ENCODE measurements around the gene CCNL2.
"Not testable (repeated sequence)": the region's sequence is repeated elsewhere in the genome, so short reads cannot be mapped to it uniquely, and the experiment has no call there.

CCNL2 gene

GRCh38 chr1:1399187-1399871 lies at the start of gene CCNL2:
Gene CCNL2 (minus strand): TSS chr1:1399335. CDS start chr1:1399306, 29 bp downstream.
- peak; percentile 95 for DNase-seq

DNA sequence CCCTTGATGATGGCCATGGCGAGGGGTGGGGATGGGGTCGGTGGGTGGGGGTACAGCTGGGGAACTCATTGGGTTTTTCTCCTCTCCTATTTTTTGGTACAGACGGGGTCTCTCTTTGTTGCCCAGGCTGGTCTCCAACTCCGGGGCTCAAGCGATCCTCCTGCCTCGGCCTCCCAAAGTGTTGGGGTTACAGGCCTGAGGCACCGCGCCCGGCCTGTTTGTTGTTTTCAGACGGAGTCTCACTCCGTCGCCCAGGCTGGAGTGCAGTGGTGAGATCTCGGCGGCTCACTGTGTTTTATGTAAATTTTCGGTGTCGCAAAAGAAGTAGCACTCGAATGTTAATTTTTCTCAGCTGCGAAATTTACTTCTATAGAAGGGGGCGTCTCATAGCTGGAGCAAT lies 47.5 kb upstream of the CCNL2 start:
- DNase-seq = not testable (repeated sequence)

GRCh38 chr1:1442069-1442770 lies 43.1 kb upstream of the CCNL2 start:
- DNase-seq = no peak

- DNase-seq = no peak
Measured at GRCh38 chr1:1441002-1441888, 42.1 kb upstream of the CCNL2 start.

DNA sequence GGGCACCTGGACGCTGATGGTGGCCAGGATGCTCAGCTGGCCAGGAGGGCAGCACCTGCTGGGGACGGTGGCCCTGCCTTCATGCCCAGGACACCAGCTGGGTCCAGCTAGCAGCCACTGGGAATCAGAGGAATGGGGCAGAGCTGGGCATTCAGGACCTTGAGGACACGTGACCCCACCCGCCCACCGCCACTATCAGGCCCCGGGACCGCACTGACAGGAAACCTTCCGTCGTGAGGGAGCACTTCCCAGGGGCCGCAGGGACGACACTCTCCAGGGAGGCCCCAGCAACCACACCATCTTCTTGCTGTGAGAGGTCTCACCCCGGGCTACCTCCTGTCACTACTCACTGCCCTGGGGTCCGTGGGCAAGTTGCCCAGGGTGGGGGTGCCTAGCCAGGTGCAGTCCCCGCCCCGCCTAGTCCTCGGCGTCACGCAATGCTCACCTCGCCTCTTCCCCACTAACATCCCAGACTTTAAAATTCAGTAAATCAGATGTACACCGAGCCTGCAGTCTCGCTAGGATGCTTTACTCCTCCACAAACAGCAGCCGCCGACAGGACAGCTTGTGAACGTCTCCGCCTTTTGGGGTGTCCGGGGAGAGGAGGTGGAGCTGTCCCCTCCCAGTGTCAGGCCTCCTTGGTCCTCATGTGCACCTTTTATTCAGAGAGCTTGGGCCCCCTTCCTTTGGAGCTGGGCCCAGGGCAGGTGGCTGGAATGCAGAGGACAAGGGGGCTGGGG lies 41.3 kb upstream of the CCNL2 start:
- DNase-seq = no peak

GRCh38 chr1:1439546-1440261 lies 40.6 kb upstream of the CCNL2 start:
- DNase-seq = no peak

DNA sequence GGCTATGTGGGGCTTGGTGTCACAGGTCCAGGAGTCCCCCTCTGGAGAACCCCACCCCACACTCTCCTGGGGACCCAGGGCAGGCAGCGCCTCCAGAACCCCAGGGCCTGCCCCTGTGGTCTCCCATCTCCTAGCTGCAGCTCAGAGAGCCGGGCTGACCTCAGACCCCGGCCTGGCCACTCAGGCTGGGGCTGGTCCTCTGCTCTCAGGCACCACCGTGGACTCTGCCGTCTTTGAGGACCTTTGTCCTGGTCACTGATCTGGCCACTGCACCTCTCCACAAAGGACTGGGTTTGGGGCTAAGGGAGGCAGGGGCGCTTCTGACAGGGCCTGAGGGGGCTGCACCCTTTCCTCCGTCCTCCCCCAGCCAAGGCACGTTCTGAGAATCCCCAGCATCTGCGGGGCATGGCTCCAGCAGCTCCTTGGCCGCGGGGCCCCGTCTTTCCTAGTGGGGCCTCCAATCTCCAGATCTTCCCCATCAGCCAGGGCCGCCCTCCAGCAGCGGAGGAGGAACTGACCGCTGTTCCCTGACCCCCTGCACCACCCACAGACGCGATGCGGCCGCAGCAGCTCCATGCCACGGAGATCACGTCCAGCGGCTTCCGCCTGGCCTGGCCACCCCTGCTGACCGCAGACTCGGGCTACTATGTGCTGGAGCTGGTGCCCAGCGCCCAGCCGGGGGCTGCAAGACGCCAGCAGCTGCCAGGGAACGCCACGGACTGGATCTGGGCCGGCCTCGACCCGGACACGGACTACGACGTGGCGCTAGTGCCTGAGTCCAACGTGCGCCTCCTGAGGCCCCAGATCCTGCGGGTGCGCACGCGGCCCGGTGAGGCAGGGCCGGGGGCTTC lies 39.6 kb upstream of the CCNL2 start:
- DNase-seq = no peak

DNA sequence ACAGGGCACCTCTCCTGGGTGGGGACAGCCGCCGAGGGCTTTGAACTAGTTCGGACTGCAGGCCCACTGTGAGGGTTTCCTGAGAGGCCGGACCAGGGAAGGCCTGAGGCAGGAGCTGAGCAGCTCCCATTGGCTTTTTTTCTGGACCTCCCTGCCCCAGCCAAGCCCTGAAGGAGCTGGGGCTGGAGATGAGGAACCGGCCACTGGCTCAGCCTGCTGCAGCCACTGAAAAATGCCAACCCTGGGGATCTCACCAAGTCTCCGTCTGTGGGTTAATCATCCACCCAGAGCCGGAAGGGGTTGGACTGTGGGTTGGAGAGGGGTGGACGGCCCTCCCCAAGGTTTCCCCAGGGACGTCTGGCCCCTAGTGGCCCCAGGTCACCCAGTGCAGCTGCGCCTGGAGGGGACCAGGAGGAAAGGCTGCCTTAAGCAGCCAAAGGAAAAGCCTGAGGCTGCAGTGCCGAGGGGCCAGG lies 38.8 kb upstream of the CCNL2 start:
- DNase-seq = no peak

DNA sequence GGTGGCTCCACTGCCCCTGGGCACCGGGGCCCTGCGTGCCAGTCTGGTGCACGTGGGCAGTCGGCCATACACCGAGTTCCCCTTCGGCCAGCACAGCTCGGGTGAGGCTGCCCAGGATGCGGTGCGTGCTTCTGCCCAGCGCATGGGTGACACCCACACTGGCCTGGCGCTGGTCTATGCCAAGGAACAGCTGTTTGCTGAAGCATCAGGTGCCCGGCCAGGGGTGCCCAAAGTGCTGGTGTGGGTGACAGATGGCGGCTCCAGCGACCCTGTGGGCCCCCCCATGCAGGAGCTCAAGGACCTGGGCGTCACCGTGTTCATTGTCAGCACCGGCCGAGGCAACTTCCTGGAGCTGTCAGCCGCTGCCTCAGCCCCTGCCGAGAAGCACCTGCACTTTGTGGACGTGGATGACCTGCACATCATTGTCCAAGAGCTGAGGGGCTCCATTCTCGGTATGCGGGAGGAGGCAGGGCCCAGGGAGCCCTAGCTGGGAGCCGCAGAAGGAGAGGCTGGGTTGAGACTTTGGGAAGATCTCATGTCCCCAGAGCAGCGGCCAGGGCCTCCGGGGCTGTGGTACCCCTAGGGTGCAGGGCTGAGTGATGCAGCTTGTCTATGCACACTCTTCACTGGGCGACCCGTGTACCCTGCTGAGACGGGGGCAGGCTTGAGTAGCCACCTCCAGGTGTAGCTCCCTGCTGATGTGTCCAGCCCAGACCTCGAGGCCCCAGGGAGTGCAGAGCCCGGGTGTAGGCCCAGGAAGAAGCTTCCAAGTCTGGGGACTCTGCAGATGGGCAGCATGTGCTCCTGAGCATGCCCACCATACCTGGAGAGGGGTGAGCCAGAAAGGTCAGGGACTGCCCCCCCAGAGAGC lies 38.1 kb upstream of the CCNL2 start:
- no peak for DNase-seq

DNA sequence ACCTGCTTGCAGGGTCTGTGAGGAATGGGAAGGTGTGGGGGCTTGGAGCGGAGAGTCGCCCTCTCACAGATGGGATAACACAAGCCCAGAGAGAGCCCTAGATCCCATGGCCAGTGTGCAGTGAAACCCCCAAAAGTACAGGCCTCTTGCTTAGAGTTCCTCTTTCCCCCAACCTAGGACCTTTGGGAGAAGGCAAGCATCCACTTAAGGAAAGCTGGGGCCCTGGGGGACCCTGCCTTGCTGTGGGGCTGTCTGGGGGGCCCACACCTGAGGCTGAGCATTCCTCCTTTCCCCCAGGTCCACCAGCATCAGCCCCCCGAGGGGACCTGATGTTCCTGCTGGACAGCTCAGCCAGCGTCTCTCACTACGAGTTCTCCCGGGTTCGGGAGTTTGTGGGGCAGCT lies 37.5 kb upstream of the CCNL2 start:
- DNase-seq = no peak

DNA sequence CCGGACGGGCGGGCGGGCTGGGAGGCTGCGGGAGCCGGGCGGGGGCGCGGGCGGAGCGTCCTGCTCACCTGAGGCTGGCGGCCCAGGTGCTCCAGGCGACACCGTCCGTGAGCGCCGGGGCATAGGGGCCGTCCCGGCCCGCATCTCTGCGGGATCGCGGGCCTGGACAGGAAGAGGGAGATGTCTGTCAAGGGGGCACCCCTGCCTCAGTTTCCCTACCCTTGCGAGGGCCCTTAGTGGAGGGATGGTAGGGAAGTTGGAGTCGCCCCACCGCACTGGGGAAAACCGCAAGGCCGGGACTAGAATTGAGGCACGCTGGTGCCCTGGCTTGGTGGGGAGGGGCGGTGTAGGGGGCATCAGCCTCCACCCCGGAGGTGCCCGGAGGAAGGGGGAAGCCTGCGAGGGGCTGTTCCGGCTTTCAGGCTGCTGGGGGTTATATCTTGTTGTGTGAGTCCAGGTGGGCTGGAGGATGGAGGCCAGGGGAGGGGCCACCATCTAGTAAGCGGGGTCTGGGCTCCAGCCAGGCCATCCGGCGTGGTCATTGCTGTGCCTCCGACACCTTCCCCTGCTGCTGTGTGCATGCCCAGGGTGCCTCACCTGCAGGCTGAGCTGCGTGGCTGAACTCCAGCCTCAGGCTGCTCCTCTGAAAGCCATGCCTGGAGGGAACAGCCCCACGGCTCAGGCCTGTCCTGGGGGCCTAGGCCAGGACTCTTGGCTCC lies 36.9 kb upstream of the CCNL2 start:
- DNase-seq = no peak

DNA sequence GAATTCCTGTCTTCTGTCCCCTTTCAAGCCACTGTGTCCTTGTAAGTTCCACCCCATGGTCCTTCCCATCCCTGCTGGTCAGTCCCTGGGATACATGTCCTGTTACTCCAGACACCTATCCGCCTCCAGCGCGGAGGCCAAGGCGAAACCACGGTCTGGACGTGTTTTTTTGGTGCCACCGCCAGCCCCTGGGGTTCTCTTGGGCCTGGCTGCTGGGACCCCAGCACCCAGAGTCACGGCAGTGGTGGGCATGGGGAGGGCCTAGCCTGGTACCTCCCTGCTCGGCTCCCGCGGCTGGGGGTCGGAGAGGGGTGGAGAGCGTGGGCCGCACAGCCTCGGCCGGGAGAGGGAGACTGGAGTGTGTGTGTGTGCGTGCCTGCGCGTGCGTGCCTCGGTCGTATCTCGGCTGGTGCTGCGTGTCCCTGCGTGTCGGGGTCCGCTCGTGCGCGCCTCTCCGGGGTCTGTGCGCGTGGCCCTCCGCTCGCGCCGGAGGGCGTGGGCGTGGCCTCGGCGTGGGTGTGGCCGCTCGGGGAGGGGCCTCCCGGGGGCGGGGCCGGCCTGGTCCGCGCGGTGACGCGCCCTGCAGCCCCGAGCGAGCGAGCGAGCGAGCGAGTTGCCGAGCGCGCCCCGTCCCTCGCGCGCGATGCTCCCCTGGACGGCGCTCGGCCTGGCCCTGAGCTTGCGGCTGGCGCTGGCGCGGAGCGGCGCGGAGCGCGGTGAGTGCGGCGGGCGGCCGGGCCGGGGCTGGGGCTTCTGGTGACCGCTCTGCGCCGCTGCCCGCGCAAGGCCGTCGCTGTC lies 36.2 kb upstream of the CCNL2 start, which contains the start of gene VWA1:
TSS of gene VWA1 (plus strand) at position 585 of the 798 bp plus-strand sequence. CDS start at position 644, 59 bp downstream.
- DNase-seq = peak; percentile 52

DNA sequence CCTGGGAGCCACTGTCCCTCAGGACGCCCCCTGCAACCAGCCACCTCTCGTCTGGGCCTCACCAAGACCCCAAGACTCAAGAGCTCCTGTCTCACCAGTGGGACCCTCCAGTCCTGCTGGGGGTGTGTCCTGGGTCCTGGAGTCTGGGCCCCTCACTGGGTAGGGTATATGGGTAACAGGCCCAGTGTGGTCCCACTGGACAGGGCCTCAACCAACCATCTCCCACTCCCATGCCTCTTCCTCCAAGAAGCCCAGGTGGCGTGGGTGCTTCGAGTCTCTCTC lies 35.6 kb upstream of the CCNL2 start:
- DNase-seq = no peak

DNA sequence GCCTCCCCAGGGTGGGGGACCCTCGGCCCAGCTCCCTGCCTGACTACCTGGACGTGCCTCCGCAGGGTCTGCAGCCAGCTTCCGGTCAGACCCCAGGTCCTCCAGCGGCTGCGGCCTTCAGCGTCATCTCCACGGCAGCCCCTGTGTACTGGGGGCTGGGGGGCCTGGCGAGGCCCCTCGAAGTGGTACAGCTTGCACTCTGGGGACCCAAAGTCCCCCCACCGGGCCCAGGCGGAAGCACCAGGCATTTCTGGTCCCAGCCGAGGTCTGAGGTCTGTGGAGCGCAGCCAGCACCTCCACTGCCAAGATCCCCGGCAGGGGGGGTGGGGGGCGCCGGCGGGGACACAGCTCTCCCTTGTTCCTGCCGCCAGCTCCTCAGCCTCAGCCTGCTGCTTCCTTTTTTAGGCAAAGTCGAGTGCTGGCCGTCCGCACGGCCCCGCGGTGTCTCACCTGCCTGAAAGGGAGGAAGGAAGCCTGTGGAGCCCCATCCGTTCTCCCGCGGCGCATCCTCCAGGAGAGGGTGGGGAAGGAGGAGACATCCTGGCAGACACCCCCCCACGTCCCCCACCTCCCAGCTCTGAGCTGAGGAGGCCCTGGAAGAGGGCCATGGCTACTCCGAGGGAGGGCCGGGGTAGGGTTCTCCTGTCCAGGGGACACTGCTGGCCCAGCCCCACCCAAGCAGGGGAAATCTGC lies 35.1 kb upstream of the CCNL2 start:
- DNase-seq = no peak

- DNase-seq = no peak
Measured at GRCh38 chr1:1433804-1434130, 34.6 kb upstream of the CCNL2 start.

- no peak for DNase-seq
Measured at GRCh38 chr1:1432951-1433803, 34.0 kb upstream of the CCNL2 start.
